HG03066 (cell line): ENCODE data around the gene DNTTIP2.
"Not testable (repeated sequence)": the region's sequence is repeated elsewhere in the genome, so short reads cannot be mapped to it uniquely, and the experiment has no call there.

Experiments used
- ATAC-seq: cut with Tn5 transposase; IDR thresholded peaks from one replicate; pipeline ENCODE4 v1.9.1; 2021; ENCODE audit warnings: low read depth; ENCODE audit not compliant: unreplicated experiment

DNTTIP2 gene

GRCh38 chr1:93878889-93879586, at the start of gene DNTTIP2:
DNTTIP2 (minus strand) TSS chr1:93879206; CDS start chr1:93879148, 58 bp downstream.
- ATAC-seq = peak; percentile 96

GRCh38 chr1:93925206-93925605, 46.2 kb upstream of the DNTTIP2 start:
- ATAC-seq = no peak

- no peak for ATAC-seq
Observed at GRCh38 chr1:93919780-93920179, 40.8 kb upstream of the DNTTIP2 start.

GRCh38 chr1:93917302-93917701, 38.3 kb upstream of the DNTTIP2 start:
- no peak for ATAC-seq

GRCh38 chr1:93910880-93911279, 31.9 kb upstream of the DNTTIP2 start:
- ATAC-seq = not testable (repeated sequence)

GRCh38 chr1:93910305-93910704, 31.3 kb upstream of the DNTTIP2 start:
- ATAC-seq = no peak

GRCh38 chr1:93909146-93910050, 30.4 kb upstream of the DNTTIP2 start, which contains the start of gene GCLM:
GCLM (minus strand) TSS chr1:93909430; CDS start chr1:93909163, 267 bp downstream.
- ATAC-seq = peak; percentile 91

- ATAC-seq = peak; percentile 41
Observed at GRCh38 chr1:93908394-93909145, 29.6 kb upstream of the DNTTIP2 start.

GRCh38 chr1:93907718-93908117, 28.7 kb upstream of the DNTTIP2 start:
- ATAC-seq = no peak

- ATAC-seq = no peak
Observed at GRCh38 chr1:93906480-93906879, 27.5 kb upstream of the DNTTIP2 start.

GRCh38 chr1:93905734-93906133, 26.7 kb upstream of the DNTTIP2 start:
- no peak for ATAC-seq

GRCh38 chr1:93905051-93905450, 26.0 kb upstream of the DNTTIP2 start:
- no peak for ATAC-seq

- ATAC-seq = no peak
Observed at GRCh38 chr1:93904228-93904627, 25.2 kb upstream of the DNTTIP2 start.

GRCh38 chr1:93900723-93901504, 21.9 kb upstream of the DNTTIP2 start:
- no peak for ATAC-seq

GRCh38 chr1:93899543-93900207, 20.7 kb upstream of the DNTTIP2 start:
- ATAC-seq = no peak

GRCh38 chr1:93888900-93889299, 9.9 kb upstream of the DNTTIP2 start:
- no peak for ATAC-seq

- no peak for ATAC-seq
Observed at GRCh38 chr1:93882269-93882668, 3.3 kb upstream of the DNTTIP2 start.

- no peak for ATAC-seq
Observed at GRCh38 chr1:93880731-93881130, 1.7 kb upstream of the DNTTIP2 start.

GRCh38 chr1:93878501-93878888, 511 bp downstream of the DNTTIP2 start:
- peak; percentile 57 for ATAC-seq

- no peak for ATAC-seq
Observed at GRCh38 chr1:93877529-93877928, 1.5 kb downstream of the DNTTIP2 start.
